Suppressor macrophage treated with lipopolysaccharide for 4 hours (primary cell): ENCODE data around the gene POGK.
"Not testable (repeated sequence)": the region's sequence is repeated elsewhere in the genome, so short reads cannot be mapped to it uniquely, and the experiment has no call there.

Source experiments
- DNase-seq: peaks from one replicate; pipeline ENCODE4 v3.0.0-alpha.2; 2020

The POGK gene

DNA sequence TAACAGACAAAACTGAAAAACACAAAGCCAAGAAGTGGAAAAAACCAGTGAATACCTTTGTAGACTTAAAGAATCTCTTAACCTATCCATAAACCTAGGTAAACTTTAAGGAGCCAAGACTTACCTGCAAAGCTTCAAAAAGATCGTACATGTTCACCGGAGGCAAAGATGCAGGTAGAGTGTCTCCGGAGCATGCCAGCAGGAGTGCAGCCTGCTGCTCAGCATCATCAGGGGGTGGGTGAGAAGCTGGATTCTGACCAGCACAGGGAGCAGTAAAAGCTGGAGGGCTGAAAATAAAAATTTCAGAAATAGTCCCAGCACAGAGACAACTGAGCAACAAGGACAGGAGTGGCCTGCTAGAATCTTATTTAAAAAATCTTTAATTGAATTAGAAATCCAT lies 18.7 kb downstream of the POGK start:
- no peak for DNase-seq

DNA sequence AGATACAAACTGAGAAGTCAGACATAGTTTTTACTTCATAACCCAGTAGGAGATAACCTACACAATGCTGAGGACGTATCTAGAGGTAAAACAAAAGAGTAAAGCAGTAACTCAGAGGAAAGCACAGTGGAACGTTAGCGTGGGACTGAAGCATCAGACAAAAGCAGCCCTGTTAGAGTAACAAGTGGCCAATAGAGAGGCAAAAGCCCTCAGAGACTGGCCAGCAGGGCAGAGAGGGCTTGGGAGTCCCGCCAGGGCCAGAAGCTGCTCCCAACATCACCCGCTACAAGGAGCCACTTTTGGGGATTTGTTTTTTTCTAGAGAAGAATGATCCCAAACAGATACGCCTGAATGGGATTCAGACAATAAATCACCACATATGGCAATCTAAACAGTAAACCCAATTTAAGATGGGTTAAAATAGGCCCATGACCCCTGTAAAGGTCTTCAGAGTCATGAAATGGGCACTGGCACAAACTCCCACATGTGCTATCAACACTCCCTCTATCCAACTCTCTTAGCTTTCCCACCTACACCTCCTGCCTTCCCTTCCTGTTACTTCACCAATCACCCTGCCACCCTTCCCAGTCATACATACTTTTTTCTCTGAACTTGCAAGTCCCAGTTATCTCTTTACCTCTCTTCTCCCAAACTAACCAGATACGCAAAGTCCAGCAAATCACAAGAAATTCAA lies 19.6 kb downstream of the POGK start:
- DNase-seq: no peak

DNA sequence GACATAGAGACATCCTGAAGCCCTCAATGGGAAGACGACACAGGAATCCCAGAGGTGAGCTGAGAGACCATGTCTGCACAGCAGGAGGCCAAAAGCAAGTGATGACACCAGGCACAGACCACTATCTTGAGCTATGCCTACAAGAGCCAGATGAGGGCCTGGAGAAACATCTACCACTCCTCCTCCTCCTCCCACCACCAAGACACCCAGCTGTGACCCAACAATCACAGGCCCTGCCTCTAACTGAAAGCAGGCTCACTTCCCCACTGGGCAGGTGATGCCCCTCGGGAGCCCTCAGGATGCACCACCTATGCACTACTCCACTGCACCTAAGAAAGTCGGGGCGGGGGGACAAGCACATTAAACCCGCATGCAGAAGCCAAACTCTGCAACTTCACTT lies 20.3 kb downstream of the POGK start:
- no peak for DNase-seq

DNA sequence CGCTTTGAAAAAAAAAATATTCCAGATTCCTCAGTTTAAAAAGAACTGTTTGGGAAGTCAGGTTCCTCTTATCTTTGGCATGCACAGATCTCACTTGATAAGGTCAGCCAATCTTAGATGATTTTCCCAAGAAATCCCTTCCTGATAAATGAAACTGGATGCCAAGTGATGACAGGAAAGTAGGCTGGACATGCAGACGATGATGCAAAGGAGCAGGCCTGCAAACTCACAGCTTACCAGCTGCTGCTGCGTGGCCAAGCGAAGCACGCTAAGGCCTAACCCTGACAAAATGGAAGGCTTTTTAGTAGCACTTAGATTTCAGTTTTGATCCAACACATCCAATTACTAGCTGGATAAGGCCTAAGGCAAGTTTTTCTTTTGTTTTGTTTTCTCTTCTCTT lies 26.7 kb downstream of the POGK start:
- no peak for DNase-seq

DNA sequence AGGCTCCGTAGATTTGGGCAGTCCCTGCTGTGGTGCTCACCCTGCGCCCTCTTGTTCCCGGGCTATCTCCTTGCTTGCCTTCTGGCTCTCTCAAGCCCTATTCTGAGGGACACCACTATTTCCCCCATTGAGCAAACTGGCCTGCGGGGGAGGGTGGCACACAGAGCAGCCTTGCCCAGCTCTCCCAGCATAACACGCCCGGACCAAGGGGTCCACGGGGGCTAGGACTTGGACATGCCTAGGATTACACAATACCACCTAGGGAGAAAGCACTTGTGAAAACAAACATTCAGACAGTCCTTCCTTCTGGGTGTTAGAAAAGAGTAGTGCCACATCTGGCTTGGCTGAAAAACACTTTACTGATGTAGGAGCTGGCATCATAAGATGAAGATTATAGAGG lies 29.4 kb downstream of the POGK start:
- no peak for DNase-seq

DNA sequence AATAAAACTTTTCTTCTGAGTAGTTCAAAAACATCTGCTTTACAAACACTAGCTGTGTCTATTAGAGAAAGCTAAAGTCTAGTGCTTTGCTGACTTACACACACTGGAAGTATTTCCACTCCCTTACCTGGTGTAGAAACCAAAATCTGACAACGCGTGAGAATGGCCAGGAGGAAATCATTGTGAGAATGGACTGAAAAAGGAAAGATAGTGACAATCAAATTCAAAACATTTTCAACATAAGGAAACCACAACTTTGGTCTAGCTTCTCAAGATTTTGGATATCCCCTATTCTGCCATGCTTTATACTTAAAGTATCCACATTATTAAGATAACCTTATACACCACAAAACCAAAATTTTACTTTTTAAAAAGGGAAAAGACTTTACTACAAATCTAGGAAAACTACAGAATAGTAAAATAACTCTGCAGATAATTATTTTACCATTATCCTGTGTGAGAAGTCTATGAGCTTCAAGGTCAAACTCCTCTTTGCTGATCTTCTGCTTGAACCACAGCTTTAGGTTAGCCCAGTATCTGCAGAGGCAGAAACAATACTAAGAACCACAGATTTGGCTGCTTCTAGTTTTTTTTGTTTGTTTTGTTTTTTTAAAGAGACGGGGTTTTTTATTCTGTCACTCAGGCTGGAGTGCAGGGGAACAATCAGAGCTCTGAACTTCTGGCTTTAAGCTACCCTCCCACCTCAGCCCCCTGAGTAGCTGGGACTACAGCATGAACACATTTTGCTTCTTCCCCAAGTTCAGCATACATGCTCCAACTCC lies 30.2 kb downstream of the POGK start:
- DNase-seq: no peak

DNA sequence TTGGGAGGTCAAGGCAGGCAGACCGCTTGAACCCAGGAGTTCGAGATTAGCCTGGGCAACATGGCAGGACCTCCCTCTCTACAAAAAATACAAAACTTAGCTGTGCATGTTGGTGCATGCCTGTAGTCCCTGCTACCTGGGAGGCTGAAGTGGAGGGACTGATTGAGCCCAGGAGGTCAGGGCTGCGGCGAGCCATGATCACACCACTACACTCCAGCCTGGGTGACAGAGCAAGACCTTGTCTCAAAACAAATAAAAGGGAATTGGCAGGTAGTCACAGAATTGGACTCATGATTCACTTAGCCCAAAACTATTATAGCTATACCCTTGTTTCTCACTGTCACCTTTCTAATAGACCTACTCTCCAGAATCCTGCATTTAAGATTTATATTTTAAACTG lies 31.3 kb downstream of the POGK start:
- DNase-seq: no peak

DNA sequence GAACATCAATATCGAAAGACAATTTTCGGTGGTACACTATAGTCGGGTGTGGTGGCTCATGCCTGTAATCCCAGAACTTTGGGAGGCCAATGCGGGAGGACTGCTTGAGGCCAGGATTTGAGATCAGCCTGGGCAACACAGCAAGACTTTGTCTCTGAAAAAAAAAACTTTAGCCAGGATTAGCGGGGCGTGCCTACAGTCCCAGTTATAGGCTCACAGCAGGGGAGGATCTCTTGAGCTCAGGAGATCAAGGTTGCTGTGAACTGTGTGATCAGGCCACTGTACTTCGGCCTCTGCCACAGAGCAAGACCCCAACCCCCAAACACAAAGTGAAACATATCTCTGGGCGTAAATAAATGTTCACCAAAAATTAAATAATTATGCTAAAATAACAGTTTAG lies 35.2 kb downstream of the POGK start:
- no peak for DNase-seq

DNA sequence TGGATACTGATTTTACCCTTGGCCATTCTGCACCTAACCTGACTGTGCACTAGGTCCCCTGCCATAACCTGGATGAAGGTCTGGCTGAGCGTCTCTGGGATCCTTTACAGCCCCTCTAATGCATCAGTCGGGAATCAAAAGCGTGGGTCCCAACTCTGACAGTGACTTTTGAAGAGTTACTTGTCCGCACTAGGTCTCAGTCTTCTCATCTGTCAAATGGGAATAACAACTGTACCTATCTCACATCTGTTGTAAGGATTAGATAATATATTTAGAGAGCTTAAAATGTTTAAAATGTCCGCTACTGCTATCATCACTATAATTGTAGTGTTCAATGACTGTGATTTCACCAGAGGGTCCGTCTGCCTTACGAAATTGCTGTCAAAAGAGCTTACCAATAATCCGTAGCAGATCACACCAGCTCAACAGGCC lies 36.0 kb downstream of the POGK start:
- no peak for DNase-seq

DNA sequence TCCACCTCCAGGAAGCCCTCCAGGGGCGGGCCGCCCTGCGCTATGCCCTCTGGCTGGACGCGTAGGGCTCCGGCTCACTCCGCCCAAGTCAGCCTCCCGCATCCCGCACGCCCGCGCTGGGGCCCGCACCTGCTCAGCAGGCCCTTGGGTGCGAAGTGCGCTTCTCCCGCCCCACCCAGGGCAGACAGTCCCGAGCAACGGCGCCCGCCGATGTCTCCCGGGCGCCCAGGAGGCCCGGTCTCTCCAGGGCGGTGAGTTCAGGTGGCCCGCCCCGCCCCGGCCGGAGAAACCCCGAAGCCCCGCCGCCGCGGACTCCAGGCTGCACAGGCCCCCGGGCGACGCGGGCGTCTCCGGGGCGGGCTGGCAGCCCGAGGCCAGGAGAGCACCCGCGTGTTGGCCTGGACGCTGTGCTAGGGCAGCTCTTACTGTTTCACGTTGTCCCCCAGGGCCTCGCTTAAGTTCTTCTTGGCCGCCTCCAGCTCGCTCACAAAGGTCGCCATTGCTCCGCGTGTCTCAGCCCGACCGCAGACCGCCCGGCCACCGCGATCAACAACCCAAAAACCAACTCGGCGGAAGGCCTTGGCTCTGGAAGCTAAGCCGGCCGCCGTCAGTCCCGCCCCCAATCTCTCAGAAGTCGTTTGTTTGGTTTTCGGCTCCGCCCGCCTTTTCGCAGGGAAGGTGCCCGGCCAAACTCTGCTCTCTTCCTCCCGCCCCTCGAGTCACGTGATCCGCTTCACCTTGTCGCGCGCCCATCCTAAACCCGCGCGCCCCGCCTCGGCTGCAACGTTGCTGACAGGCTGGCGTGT lies 36.7 kb downstream of the POGK start, which contains the start of gene TADA1:
TSS of gene TADA1 (minus strand) at position 531 of the 806 bp plus-strand sequence. CDS start at position 500, 31 bp downstream.
- DNase-seq: peak; percentile 94

DNA sequence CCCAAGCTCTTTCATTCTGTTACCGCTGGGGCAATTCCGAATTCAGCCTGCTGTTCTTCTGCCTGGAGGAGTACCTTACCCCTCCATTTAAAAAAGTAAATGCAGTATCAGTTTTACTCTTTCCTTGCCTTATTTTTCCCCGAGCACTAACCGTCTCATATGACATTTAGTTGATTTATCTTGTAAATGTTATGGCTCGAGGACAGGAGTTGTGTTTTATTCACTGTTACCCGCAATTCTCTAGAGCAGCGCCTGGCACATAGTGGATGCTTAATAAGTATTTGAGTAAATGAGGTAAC lies 37.2 kb downstream of the POGK start:
- no peak for DNase-seq

DNA sequence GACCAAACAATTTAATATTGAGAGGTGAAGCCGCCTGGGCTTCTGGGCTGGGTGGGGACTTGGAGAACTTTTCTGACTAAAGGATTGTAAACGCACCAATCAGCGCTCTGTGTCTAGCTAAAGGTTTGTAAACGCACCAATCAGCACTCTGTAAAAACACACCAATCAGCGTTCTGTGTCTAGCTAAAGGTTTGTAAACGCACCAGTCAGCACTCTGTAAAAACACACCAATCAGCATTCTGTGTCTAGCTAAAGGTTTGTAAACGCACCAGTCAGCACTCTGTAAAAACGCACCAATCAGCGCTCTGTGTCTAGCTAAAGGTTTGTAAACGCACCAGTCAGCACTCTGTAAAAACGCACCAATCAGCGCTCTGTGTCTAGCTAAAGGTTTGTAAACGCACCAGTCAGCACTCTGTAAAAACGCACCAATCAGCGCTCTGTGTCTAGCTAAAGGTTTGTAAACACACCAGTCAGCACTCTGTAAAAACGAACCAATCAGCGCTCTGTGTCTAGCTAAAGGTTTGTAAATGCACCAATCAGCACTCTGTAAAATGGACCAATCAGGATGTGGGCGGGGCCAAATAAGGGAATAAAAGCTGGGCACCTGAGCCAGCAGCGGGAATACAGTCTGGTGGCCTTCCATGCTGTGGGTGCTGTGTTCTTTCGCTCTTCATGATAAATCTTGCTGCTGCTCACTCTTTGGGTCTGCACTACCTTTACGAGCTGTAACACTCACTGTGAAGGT lies 39.1 kb downstream of the POGK start:
- not testable (repeated sequence) for DNase-seq

DNA sequence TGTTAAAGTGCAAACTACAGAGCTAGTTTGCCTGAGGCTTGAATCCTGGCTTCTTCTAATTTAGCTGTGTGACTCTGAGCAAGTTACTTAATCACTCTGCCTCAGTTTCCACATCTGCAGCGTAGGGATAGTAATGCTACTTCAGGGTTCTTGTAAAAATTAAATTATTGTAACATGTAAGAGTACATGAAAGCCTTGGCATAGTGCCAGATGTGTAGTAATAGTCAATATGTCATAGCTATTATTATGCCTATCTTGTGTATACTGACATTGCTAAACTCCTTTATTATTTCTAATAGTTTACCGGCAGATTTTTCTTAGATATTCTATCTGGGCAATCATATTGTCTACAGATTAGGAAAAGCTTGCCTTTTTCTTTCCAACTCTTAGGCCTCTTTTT lies 43.6 kb downstream of the POGK start:
- DNase-seq: no peak

DNA sequence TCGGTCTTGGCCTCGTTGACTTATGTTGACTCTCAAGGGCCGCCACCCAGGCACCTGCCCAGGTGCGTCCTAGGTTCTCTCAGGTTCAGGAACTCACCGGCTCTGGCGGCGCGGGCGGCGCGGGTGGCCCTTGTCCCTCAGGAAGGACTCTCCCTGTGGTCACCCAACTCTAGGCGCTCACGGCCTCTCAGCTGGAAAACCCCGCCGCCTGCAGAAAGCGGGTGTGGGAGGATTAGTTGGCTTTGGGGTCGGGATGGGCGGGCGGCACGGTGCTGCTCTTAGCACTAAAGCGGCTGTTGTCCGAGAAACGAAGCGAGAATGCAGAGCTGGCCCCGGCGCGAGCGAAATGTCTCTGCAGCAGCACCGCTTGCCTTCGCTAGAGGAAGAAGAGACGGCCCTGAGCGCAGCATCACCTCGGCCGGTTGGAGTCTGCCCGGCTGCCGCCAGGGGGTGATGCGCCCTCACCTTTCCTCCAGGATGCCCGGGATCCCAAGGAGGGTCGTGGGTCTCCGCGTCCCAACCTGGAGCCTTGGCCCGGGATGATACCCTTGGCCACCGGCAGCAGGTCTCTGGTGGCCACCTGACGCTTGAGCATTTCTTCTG lies 44.9 kb downstream of the POGK start:
- peak; percentile 35 for DNase-seq

DNA sequence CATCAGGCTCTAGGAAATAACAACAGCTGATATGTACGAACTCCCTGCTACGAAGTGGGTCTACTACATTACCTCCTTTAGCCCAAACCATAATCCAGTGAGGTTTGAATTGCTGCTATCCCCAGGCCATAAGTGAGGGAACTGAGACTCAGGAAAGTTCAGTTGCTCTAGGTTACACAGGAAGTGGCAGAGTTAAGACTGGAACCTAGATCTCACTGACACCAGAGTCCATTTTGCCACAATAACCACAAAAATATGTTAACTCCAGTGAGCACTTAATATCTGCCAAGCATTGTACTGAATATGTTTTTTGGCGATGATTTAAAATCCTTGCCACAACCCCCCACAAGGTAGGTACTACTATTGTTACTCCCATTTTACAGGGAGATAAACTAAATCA lies 45.7 kb downstream of the POGK start:
- no peak for DNase-seq

DNA sequence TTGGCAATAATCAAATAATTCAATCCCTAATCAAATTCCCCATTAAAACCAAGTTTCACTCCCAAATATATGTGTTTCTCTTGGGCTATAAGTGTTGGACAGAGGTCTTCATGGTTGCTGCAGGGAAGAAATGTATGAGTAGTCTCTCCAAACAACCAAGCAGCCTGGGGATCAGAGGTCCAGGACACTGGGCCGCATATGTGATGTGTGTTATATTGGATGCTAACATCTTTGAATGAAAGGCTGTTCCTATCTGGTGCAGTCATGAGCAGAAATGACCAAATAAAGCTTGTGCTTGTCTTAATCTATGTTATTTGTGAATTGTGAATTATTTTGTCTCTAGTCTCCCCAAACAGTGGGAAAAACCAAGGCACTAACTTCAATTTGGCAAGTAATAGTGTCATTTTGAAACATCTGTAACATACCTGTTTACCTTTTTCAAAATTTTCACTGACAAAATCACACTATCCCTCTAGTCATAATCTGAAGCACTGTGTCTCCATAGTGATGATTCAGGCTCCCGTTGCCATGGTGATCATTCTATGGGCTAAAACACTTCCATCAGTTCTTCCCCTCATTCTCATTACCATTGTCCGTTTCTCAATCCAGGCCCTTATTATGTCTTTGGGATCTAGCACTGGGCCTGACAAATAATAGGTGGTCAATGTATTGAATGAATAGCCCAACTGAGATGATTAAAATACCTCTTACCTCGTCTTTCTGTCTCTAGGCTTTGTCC lies 49.3 kb downstream of the POGK start:
- no peak for DNase-seq

DNA sequence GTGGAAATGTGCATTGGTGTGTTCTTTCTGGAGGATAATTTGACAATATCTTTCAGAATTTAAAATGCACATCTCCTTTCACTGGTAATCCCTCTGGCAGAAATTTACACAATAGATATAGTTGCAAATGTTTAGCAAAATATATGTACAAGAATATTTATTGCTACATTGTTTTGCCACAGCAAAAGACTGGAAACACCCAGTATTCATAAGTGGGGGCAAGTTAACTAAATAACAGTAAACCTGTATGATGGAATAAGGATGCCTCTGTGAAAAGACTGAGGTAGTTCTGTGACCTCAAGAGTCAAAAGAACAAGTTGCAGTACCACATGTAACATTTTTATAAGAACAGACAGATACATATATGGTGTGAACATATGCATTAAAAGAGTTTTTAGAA lies 50.5 kb downstream of the POGK start:
- DNase-seq: no peak

DNA sequence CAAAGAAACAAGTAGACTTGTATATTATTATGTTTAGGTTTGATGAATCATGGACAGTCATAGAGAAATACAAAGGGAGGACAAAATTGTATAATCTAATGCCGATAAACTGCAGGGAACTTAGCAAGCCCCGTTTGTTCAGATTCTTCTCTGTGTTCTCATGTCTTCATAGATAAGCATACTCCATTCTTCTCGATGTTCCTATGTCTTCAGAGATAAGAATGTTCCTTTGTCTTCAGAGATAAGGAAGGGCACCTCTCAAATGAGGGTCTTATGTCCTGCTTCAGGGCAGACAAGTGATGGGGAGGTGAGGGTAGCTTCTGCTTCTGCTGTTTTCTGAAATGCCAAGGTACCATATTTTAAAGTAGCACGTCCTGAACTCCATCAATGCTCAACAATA lies 56.5 kb downstream of the POGK start:
- no peak for DNase-seq

DNA sequence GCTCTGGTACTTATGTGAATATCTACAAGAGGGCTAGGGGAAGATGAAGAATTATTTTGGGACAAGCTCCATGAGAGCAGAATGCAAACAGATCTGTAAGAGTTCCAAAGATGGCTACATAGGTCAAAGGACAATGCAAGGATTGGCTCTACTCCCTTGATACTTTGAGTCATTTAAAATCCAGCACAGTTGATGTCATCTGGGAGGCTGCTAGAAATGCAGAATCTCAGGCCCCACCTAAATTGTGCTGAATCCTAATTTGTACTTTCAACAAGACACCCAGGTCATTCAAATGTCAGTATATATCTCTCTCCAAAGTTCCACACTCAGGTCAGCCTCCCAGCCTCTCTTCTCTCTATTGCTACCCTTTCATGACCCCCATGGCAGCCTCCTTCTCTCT lies 60.5 kb downstream of the POGK start:
- no peak for DNase-seq

DNA sequence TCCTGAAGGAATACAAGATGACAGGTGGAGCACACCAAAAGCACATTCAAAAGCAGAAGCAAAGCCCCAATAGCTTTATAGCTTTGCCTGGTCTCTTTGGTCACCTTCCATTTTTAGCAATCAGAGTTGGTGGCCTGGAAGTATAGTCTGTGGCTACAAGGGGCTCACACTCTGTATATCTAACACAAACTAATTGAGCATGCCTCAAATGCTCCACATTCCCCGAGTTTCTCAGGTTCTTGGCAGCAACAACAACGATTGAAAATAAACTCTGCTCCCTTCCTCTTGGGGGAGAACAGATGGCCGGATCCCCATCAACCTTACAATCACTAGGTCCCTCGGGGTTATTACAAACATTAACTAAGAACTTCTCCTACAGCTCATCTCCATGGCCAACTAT lies 61.7 kb downstream of the POGK start:
- DNase-seq: no peak

DNA sequence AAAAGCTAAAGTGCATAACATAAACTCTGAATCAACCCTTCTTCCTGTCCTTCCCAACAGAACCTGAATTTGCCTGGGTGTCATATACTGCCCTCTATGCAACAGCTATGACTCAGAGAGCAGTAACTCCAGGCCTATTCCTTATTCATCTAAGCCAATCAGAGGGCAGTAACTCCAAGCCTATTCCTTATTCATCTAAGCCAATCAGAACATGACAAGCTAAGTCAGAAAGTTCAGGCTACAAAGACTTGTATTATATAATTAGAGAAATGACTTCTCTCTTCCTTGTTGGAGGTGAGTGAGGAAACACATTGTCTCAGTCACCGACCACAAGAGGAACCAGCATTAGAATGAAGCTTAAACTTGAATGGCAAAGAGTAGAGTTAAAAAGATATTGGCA lies 63.0 kb downstream of the POGK start:
- DNase-seq: peak; percentile 89

DNA sequence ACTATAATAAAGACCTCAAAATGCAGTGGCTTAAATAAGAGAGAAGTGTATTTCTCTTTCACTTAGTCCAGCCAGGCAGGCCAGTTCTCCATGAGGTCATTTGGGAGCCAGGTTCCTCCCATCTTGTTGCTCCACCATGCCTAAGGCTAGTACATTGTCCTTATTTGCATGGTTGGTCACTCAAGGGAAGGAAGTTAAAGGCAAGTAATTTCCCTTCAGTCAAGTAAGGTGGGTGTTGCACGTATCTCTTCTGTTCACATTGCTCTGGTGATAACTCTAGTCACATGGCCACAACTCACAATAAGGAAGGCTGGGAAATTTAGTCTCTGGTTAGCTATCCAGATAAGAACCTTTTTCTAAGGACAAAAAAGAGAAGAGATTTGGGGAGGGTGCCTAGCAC lies 64.0 kb downstream of the POGK start:
- peak; percentile 86 for DNase-seq
